Measurements from ENCODE around the gene MGRN1.

GRCh38 chr16:4628283-4628682 is 3.7 kb downstream of the MGRN1 start:
- TF ChIP-seq EGR1 (IDR thresholded peaks at IDR 0.05) (no peak), TCF12 (IDR thresholded peaks at IDR 0.05; ENCODE audit: low read depth) (no peak), REST (IDR thresholded peaks at IDR 0.05; ENCODE audit: low read depth) (no peak), CREB1 (IDR thresholded peaks at IDR 0.05; ENCODE audit: low read depth) (no peak)
- TF ChIP-seq, protein P1, sequence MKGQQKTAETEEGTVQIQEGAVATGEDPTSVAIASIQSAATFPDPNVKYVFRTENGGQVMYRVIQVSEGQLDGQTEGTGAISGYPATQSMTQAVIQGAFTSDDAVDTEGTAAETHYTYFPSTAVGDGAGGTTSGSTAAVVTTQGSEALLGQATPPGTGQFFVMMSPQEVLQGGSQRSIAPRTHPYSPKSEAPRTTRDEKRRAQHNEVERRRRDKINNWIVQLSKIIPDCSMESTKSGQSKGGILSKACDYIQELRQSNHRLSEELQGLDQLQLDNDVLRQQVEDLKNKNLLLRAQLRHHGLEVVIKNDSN (IDR thresholded peaks at IDR 0.05), result no peak

Measured in Ishikawa (cell line).